Karpas-422 (cell line): ENCODE results near the gene VSX2. TPM values are rescaled to one million over a fixed set of nuclear protein-coding genes. Genes with fewer than 3 reads are reported as not detected.

Source experiments
- DNase-seq: peaks from one replicate; pipeline ENCODE4 v3.0.0-alpha.2; 2015
- H2AFZ ChIP-seq: fragments of 200-600 bp; sonication (generic); 2 replicates; pipeline ENCODE4 v1.6.1; 2014; ENCODE audit warnings: antibody characterized with exemption, low read length, mixed read lengths
- H3K27ac ChIP-seq: fragments of 200-600 bp; sonication (generic); 2 replicates; pipeline ENCODE4 v1.5.1; 2014; ENCODE audit warnings: mild to moderate bottlenecking, low read length, moderate library complexity
- H3K27me3 ChIP-seq: fragments of 200-600 bp; sonication (generic); 2 replicates; pipeline ENCODE4 v1.6.1; 2014; ENCODE audit warnings: low read length, mixed read lengths
- H3K36me3 ChIP-seq: fragments of 200-600 bp; sonication (generic); 2 replicates; pipeline ENCODE4 v1.6.1; 2014; ENCODE audit warnings: low read length, mixed read lengths; ENCODE audit not compliant: insufficient read depth
- H3K4me1 ChIP-seq: fragments of 200-600 bp; sonication (generic); 2 replicates; pipeline ENCODE4 v1.6.1; 2014; ENCODE audit warnings: mild to moderate bottlenecking, low read length, mixed read lengths
- H3K4me2 ChIP-seq: fragments of 200-600 bp; sonication (generic); 2 replicates; pipeline ENCODE4 v1.6.1; 2014; ENCODE audit warnings: low read length, low read depth, mild to moderate bottlenecking; ENCODE audit not compliant: poor library complexity, severe bottlenecking
- H3K4me3 ChIP-seq: fragments of 200-600 bp; sonication (generic); 2 replicates; pipeline ENCODE4 v1.5.1; 2014; ENCODE audit warnings: mild to moderate bottlenecking, antibody characterized with exemption, low read length, mixed read lengths
- H3K79me2 ChIP-seq: fragments of 200-600 bp; sonication (generic); 2 replicates; pipeline ENCODE4 v1.6.1; 2014; ENCODE audit warnings: mild to moderate bottlenecking, low read length, mixed read lengths
- H3K9ac ChIP-seq: fragments of 200-600 bp; sonication (generic); 2 replicates; pipeline ENCODE4 v1.6.0; 2014; ENCODE audit warnings: low read length
- H3K9me2 ChIP-seq: fragments of 200-600 bp; sonication (generic), shearing (Covaris generic); replicated peaks from 2 replicates; pipeline ENCODE4 v1.6.0; 2014; ENCODE audit warnings: mild to moderate bottlenecking, low read length, moderate library complexity; ENCODE audit not compliant: insufficient read depth
- H3K9me3 ChIP-seq: fragments of 300-700, 200-600 bp; sonication (generic); 2 replicates; pipeline ENCODE4 v1.6.1; 2014; ENCODE audit warnings: low read length, mixed read lengths
- H4K20me1 ChIP-seq: fragments of 200-600 bp; sonication (generic); 2 replicates; pipeline ENCODE4 v1.6.1; 2014; ENCODE audit warnings: mild to moderate bottlenecking, antibody characterized with exemption, low read length, low read depth; ENCODE audit not compliant: insufficient read depth
- total RNA-seq: library from RNA; depleted of rRNA; stranded (reverse); fragments of >200 nt; shearing (Covaris generic); gene quantifications from 2 replicates; pipeline ENCODE4 v1.2.3, GENCODE V29; 2014; ENCODE audit warnings: low replicate concordance

VSX2 gene
- total RNA-seq, 1 experiment from 2014 or later: not detected

GRCh38 chr14:74204491-74204890 is 34.8 kb upstream of the VSX2 start:
- Histone ChIP-seq H3K4me1 (no peaks in the 10 kb centered on the region), H3K36me3 (no peaks in the 10 kb centered on the region), H3K27ac (no peak overlapping the region), H3K79me2 (no peaks in the 10 kb centered on the region), H2AFZ (no peak overlapping the region), H3K4me2 (no peak overlapping the region), H3K9ac (no peak overlapping the region), H3K9me3 (no peaks in the 10 kb centered on the region), H3K9me2 (no peaks in the 10 kb centered on the region), H3K4me3 (no peak overlapping the region), H4K20me1 (no peaks in the 10 kb centered on the region), H3K27me3 (no peaks in the 10 kb centered on the region)
- no peak for DNase-seq

DNA sequence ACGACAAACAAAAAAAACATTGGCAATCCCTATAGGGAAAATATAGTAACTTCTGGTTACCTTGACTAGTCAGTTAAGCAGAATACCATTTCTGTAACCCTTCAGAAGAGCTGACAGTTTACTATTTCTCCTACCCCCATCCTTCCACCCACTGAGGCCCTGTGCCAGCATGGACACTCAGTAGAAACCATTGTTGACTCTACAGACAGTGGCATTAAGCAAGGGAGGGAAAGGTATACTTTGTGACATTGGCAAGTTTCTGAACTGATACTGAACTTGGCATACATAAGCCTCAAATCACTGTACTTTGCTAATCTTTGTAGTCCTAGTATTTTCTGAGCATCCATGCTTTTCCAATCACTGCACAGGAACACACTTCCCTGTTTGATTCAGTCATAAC is 33.4 kb upstream of the VSX2 start:
- Histone ChIP-seq H3K27me3 (no peaks in the 10 kb centered on the region), H3K27ac (no peak overlapping the region), H3K79me2 (no peaks in the 10 kb centered on the region), H4K20me1 (no peaks in the 10 kb centered on the region), H3K4me3 (no peak overlapping the region), H3K9me2 (no peaks in the 10 kb centered on the region), H3K4me2 (no peak overlapping the region), H2AFZ (no peak overlapping the region), H3K9ac (no peak overlapping the region), H3K4me1 (no peaks in the 10 kb centered on the region), H3K9me3 (no peaks in the 10 kb centered on the region), H3K36me3 (no peaks in the 10 kb centered on the region)
- no peak for DNase-seq

GRCh38 chr14:74207943-74208342 is 31.3 kb upstream of the VSX2 start:
- no peak overlapping the region for H3K4me3 ChIP-seq
- H3K9ac ChIP-seq: no peak overlapping the region
- no peaks in the 10 kb centered on the region for H4K20me1 ChIP-seq
- H2AFZ ChIP-seq: no peak overlapping the region
- no peaks in the 10 kb centered on the region for H3K9me3 ChIP-seq
- no peaks in the 10 kb centered on the region for H3K27me3 ChIP-seq
- H3K27ac ChIP-seq: no peak overlapping the region
- no peaks in the 10 kb centered on the region for H3K9me2 ChIP-seq
- no peaks in the 10 kb centered on the region for H3K79me2 ChIP-seq
- no peak overlapping the region for H3K4me2 ChIP-seq
- H3K4me1 ChIP-seq: no peaks in the 10 kb centered on the region
- H3K36me3 ChIP-seq: no peaks in the 10 kb centered on the region
- DNase-seq: peak; percentile 78

DNA sequence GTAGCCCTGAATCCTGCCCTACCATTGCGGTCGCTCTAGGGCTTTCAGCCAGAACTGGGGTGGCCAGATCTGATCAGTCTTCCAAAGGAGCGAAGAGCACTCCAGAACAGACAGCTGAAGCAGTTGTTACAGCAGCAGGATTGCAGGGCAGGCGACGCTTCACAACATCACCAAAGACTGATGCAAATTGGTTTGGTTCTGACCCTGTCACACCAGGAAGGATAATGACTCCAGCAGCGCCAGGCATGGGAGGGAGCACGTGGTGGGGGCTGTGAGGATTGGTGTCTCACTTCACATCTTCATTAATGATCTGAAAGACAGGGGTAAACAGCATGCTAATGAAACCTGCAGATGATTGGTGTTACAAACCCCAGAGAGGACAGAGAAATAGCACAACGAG is 30.6 kb upstream of the VSX2 start:
- no peak for DNase-seq
- H3K4me2 ChIP-seq: no peak overlapping the region
- H3K27ac ChIP-seq: no peak overlapping the region

GRCh38 chr14:74211945-74212580 is 27.2 kb upstream of the VSX2 start:
- H3K9me2 ChIP-seq: no peaks in the 10 kb centered on the region
- H2AFZ ChIP-seq: no peak overlapping the region
- H3K9me3 ChIP-seq: no peaks in the 10 kb centered on the region
- no peaks in the 10 kb centered on the region for H3K27me3 ChIP-seq
- H4K20me1 ChIP-seq: no peaks in the 10 kb centered on the region
- H3K4me1 ChIP-seq: no peaks in the 10 kb centered on the region
- H3K4me2 ChIP-seq: no peak overlapping the region
- H3K9ac ChIP-seq: no peak overlapping the region
- no peaks in the 10 kb centered on the region for H3K79me2 ChIP-seq
- no peak overlapping the region for H3K4me3 ChIP-seq
- H3K36me3 ChIP-seq: no peaks in the 10 kb centered on the region
- no peak overlapping the region for H3K27ac ChIP-seq
- DNase-seq: no peak

More for the DNA sequence above, 30.6 kb upstream of the VSX2 start:
- Histone ChIP-seq H4K20me1 (no peaks in the 10 kb centered on the region), H3K4me1 (no peaks in the 10 kb centered on the region), H3K9me2 (no peaks in the 10 kb centered on the region), H3K27me3 (no peaks in the 10 kb centered on the region), H2AFZ (no peak overlapping the region), H3K36me3 (no peaks in the 10 kb centered on the region), H3K9ac (no peak overlapping the region), H3K4me3 (no peak overlapping the region), H3K79me2 (no peaks in the 10 kb centered on the region), H3K9me3 (no peaks in the 10 kb centered on the region)

DNA sequence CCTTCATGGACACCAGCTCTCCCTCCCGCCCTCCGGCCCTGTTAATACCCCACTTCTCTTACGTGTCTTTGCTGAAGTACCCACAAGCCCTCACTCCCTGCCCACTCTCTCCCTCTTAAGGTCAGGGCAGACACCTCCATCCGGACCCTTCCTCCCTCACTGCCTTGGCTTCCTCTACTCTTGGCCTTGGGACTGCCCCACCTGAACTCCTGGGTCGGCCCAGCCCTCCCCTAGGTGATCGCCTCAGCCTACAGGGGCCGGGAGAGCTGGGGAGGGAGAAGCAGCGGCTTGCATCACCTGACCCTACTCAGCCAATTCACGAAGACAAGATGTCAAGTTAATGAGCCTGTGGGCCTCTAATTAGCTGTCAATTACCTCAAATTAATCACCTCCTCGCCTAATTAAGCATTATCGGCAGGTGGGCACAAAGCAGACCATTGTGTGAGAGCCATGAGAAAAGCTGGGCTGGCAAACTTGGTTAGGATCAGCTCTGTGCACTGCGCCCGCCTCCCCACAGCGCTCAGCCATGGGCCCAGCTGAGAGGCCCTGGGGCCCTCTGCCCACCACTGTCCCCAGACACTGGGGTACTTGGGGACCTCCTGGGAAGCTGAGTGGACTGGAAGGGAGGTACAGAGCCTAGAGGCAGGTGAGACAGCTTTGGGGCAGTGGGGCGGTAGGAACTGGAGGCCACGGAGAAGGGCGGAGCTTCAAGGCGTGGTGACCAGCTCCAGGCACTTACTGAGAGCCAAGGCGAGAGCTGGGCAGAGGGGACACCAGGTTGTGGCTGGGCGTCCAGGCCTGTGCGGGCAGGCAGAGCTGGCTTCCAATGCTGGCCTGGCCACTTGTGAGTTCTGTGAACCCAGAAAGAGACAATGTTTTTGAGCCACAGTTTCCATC is 25.1 kb upstream of the VSX2 start:
- no peak overlapping the region for H2AFZ ChIP-seq
- no peak overlapping the region for H3K4me3 ChIP-seq
- no peaks in the 10 kb centered on the region for H3K9me2 ChIP-seq
- no peaks in the 10 kb centered on the region for H3K79me2 ChIP-seq
- H3K4me2 ChIP-seq: no peak overlapping the region
- H3K9ac ChIP-seq: no peak overlapping the region
- H4K20me1 ChIP-seq: no peaks in the 10 kb centered on the region
- H3K9me3 ChIP-seq: no peaks in the 10 kb centered on the region
- H3K36me3 ChIP-seq: no peaks in the 10 kb centered on the region
- no peak for DNase-seq
- no peaks in the 10 kb centered on the region for H3K4me1 ChIP-seq
- no peak overlapping the region for H3K27ac ChIP-seq
- no peaks in the 10 kb centered on the region for H3K27me3 ChIP-seq

GRCh38 chr14:74216671-74217070 is 22.6 kb upstream of the VSX2 start:
- no peaks in the 10 kb centered on the region for H3K9me2 ChIP-seq
- H4K20me1 ChIP-seq: no peaks in the 10 kb centered on the region
- H3K27ac ChIP-seq: no peak overlapping the region
- no peaks in the 10 kb centered on the region for H3K9me3 ChIP-seq
- H3K4me2 ChIP-seq: no peak overlapping the region
- no peaks in the 10 kb centered on the region for H3K36me3 ChIP-seq
- H3K79me2 ChIP-seq: no peaks in the 10 kb centered on the region
- H3K4me3 ChIP-seq: no peak overlapping the region
- H3K4me1 ChIP-seq: peaks cover 4% of the 10 kb centered on the region
- no peak overlapping the region for H3K9ac ChIP-seq
- no peaks in the 10 kb centered on the region for H3K27me3 ChIP-seq
- no peak for DNase-seq
- H2AFZ ChIP-seq: no peak overlapping the region

- DNase-seq: peak; percentile 76
- no peaks in the 10 kb centered on the region for H3K9me2 ChIP-seq
- no peak overlapping the region for H3K9ac ChIP-seq
- no peaks in the 10 kb centered on the region for H3K36me3 ChIP-seq
- H3K9me3 ChIP-seq: no peaks in the 10 kb centered on the region
- H3K4me2 ChIP-seq: no peak overlapping the region
- no peaks in the 10 kb centered on the region for H3K27me3 ChIP-seq
- H3K79me2 ChIP-seq: no peaks in the 10 kb centered on the region
- H4K20me1 ChIP-seq: no peaks in the 10 kb centered on the region
- no peak overlapping the region for H3K27ac ChIP-seq
- H3K4me3 ChIP-seq: no peak overlapping the region
- H3K4me1 ChIP-seq: peaks cover 8% of the 10 kb centered on the region
- no peak overlapping the region for H2AFZ ChIP-seq
Measured at GRCh38 chr14:74217672-74218448, 21.4 kb upstream of the VSX2 start.
